AG09319 (cell line): Measurements from ENCODE around the gene ATXN1L.

ENCODE experiments used
- DNase-seq: peaks from one replicate; pipeline ENCODE4 v3.0.0-alpha.2; 2010; ENCODE audit warnings: low read depth; ENCODE audit errors: extremely low read depth
- TF ChIP-seq, protein P1 (sequence below): IDR thresholded peaks from 2 replicates; pipeline ENCODE4 v1.5.1; 2011; ENCODE audit warnings: low read depth, mild to moderate bottlenecking, inconsistent platforms, low read length, moderate library complexity

The ATXN1L gene

GRCh38 chr16:71847096-71847495 lies 1.3 kb downstream of the ATXN1L start:
- no peak for DNase-seq
- TF ChIP-seq, protein P1, sequence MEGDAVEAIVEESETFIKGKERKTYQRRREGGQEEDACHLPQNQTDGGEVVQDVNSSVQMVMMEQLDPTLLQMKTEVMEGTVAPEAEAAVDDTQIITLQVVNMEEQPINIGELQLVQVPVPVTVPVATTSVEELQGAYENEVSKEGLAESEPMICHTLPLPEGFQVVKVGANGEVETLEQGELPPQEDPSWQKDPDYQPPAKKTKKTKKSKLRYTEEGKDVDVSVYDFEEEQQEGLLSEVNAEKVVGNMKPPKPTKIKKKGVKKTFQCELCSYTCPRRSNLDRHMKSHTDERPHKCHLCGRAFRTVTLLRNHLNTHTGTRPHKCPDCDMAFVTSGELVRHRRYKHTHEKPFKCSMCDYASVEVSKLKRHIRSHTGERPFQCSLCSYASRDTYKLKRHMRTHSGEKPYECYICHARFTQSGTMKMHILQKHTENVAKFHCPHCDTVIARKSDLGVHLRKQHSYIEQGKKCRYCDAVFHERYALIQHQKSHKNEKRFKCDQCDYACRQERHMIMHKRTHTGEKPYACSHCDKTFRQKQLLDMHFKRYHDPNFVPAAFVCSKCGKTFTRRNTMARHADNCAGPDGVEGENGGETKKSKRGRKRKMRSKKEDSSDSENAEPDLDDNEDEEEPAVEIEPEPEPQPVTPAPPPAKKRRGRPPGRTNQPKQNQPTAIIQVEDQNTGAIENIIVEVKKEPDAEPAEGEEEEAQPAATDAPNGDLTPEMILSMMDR, result no peak

GRCh38 chr16:71848622-71849021 lies 2.8 kb downstream of the ATXN1L start:
- DNase-seq, result no peak
- TF ChIP-seq, protein P1, result no peak

GRCh38 chr16:71851746-71852145 lies 6.0 kb downstream of the ATXN1L start:
- TF ChIP-seq, protein P1, result no peak
- DNase-seq, result no peak

DNA sequence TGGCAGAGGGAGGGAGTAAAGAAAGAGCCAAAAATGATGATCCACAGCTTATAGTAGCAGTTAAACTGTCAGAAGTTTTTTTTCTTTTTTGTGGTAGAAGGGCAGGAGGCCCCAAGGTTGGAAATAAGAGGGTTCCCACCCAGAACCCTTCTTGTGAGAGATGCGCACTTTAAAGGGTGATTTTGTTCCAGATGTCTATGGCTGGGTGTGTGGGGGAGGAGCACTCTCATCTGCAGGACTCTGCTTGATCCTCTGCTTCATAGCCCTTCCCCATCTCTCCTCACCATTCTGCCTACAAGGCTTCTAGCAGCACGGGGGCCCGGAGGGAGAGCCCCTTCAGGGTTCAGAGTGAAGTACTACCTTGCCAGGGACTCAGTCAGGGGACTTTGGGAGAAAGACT lies 6.4 kb downstream of the ATXN1L start:
- TF ChIP-seq, protein P1, result no peak
- no peak for DNase-seq

GRCh38 chr16:71852561-71852960 lies 6.8 kb downstream of the ATXN1L start:
- TF ChIP-seq, protein P1, result no peak
- DNase-seq, result no peak

DNA sequence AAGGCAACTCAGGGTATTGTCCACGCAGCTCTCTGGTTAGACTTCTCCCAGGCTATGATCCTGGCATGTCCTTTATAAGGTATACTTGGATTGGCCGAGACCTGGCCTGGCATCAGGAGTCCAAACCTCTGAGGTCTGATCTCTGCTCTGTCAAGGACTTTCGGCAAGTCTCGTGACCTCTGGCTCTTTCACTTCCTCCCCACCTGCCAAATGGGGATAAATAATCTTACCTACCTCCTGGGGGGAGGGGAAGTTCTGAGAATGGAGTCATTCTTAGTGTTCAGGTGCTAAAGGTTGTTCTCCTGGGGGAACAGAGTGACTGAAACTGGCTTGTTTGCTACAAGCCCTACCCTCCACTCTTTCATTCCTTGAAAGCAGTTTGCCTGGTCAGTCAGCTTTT lies 7.6 kb downstream of the ATXN1L start:
- TF ChIP-seq, protein P1, result no peak
- DNase-seq, result no peak

DNA sequence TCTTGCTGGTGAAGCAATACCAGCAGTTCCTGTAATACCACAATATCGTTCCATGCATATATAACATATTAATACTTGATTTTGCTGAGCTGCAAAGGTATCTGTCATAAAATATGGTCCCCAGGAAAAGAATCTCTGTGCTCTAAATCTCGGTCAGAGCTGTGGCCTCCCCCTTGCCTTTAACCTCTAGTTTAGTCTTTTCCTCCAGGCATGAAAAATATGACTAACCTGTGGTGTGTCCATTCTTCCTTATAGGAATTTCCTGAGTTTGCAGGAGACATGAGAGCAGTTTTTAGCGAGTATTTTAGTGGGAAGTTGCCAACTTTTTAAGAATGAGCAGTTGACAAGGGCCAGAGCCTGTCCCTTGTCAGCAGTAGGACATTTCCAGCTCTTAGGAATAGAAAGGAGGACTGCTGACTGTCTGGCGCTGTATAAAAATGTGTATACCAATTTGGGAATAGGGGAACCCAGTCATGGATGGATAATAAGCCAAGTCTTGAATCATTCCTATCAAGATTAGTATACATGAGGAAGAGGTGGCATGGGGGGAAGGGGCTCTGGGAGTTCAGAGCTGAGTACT lies 8.7 kb downstream of the ATXN1L start:
- TF ChIP-seq, protein P1, result no peak
- no peak for DNase-seq
